NB4 (cell line): ENCODE measurements around the gene IKBKE.

Experiments
- CTCF ChIP-seq: IDR thresholded peaks from one replicate; pipeline ENCODE4 v1.5.1; 2012; ENCODE audit warnings: low read depth, low read length
- MAX ChIP-seq: IDR thresholded peaks from 2 replicates; pipeline ENCODE4 v1.6.1; 2011; ENCODE audit warnings: low read depth, low read length
- MYC ChIP-seq: IDR thresholded peaks from 2 replicates; pipeline ENCODE4 v1.6.1; 2011; ENCODE audit warnings: low read depth, low read length
- POLR2A ChIP-seq: IDR thresholded peaks from 2 replicates; pipeline ENCODE4 v1.6.1; 2011; ENCODE audit warnings: mild to moderate bottlenecking; ENCODE audit not compliant: insufficient read length; ENCODE audit errors: extremely low read depth

GRCh38 chr1:206439205-206439604 is 31.1 kb upstream of the IKBKE start:
- no peak for TF ChIP-seq CTCF
- no peak for TF ChIP-seq MYC
- TF ChIP-seq MAX: no peak
- TF ChIP-seq POLR2A: no peak
